ENCODE results near the gene IMMP2L. TPM values are rescaled to one million over a fixed set of nuclear protein-coding genes. Genes with fewer than 3 reads are reported as not detected.

IMMP2L gene
- total RNA-seq, 1 donor from 2014 or later: 11.2 TPM

DNA sequence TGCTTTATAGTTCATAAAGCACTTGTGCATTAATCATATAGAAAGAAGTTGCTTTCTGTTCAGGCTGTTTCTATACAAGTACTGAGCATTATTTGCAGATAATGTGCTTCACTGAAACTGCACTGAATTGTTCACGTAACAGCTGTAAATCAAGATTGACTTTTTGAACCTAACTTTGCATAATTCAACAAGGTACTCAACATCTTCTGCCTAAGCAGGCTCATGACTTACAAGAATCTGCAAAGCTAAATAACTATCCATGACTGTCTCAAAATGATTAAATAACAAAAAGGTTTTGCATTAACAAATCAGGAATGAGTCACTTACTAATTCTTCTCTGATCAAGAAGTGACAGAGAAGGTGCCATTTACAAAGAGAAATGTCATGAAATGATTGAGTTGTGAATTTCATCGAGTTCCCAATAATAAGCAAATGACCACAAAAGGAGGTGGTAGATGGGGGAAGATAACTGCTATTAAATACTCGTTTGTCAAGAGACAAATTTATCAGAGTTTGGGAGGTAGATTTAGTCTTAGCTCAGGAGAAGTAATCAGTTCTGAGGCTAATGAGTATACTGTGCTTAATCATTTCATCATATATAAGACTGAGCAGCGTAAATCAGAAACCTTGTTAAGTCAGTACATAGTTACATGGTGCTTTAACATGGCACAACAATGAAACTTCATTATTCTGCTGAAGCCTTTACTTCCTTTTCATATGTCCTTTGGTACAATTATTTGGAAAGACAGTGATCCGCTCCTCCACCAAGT, 632.6 kb downstream of the IMMP2L start:
- Mint-ChIP-seq H3K4me3 (ENCODE audit: unreplicated experiment) (no peak overlapping the region), H3K27me3 (ENCODE audit: unreplicated experiment) (no peaks in the 10 kb centered on the region), H3K9me3 (ENCODE audit: unreplicated experiment) (no peaks in the 10 kb centered on the region), H3K27ac (ENCODE audit: unreplicated experiment) (no peak overlapping the region), H3K36me3 (ENCODE audit: low read depth, unreplicated experiment) (no peaks in the 10 kb centered on the region), H3K4me1 (ENCODE audit: unreplicated experiment) (peaks cover 2% of the 10 kb centered on the region)
- TF ChIP-seq, protein P1, sequence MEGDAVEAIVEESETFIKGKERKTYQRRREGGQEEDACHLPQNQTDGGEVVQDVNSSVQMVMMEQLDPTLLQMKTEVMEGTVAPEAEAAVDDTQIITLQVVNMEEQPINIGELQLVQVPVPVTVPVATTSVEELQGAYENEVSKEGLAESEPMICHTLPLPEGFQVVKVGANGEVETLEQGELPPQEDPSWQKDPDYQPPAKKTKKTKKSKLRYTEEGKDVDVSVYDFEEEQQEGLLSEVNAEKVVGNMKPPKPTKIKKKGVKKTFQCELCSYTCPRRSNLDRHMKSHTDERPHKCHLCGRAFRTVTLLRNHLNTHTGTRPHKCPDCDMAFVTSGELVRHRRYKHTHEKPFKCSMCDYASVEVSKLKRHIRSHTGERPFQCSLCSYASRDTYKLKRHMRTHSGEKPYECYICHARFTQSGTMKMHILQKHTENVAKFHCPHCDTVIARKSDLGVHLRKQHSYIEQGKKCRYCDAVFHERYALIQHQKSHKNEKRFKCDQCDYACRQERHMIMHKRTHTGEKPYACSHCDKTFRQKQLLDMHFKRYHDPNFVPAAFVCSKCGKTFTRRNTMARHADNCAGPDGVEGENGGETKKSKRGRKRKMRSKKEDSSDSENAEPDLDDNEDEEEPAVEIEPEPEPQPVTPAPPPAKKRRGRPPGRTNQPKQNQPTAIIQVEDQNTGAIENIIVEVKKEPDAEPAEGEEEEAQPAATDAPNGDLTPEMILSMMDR (IDR thresholded peaks at IDR 0.05; ENCODE audit: unreplicated experiment): no peak
- no peak for DNase-seq (ENCODE audit: low spot score)

DNA sequence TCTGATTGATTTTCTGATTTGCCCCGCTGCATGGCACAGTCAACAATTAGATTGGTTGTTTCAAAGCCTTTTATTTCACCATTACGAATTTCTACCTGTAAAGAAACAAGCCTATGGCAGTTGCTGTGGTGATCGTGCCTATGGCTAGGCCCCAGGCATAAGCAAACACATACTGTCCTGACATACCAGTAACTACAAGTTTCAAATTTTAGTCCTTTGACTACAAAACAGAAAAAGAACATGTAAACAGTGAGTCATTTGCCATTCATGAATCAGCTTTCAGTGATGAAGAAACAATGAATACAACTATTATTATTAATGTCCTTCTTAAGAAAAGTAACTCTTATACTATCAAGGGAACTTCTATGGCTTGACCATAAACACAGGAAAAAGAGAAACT, 639.4 kb downstream of the IMMP2L start:
- Mint-ChIP-seq H3K27me3 (ENCODE audit: unreplicated experiment) (no peaks in the 10 kb centered on the region), H3K27ac (ENCODE audit: unreplicated experiment) (no peak overlapping the region), H3K4me3 (ENCODE audit: unreplicated experiment) (no peak overlapping the region), H3K4me1 (ENCODE audit: unreplicated experiment) (peaks cover 2% of the 10 kb centered on the region), H3K36me3 (ENCODE audit: low read depth, unreplicated experiment) (no peaks in the 10 kb centered on the region), H3K9me3 (ENCODE audit: unreplicated experiment) (no peaks in the 10 kb centered on the region)
- TF ChIP-seq, protein P1 (IDR thresholded peaks at IDR 0.05; ENCODE audit: unreplicated experiment): no peak
- no peak for DNase-seq (ENCODE audit: low spot score)

DNA sequence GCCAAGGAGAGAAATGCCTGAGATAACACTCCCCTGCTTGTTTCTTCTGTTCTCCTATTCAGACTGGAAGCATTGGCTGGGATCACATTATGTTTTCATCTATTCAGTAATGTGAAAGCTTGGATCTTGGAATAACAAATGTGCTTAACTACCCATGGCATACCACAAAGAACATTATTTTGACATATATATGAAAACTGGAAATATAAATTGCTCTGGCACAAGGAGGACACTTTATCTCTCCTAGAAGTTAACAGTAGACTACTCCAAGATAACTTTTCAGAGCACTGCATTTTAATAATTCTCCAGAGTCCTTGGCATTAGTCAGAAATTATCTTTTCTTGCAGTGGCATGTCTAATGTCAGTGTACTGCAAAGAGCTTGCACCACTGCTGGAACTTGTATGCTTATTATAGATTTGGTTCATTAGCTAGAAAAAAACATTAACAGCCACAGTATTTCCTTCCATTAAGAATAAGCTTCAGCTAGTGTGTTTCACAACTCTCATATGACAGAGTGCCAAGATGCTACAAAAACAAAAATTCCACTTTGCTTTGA, 640.6 kb downstream of the IMMP2L start:
- no peak overlapping the region for H3K4me3 Mint-ChIP-seq (ENCODE audit: unreplicated experiment)
- TF ChIP-seq, protein P1 (IDR thresholded peaks at IDR 0.05; ENCODE audit: unreplicated experiment): no peak
- H3K9me3 Mint-ChIP-seq (ENCODE audit: unreplicated experiment): no peaks in the 10 kb centered on the region
- H3K4me1 Mint-ChIP-seq (ENCODE audit: unreplicated experiment): no peaks in the 10 kb centered on the region
- H3K36me3 Mint-ChIP-seq (ENCODE audit: low read depth, unreplicated experiment): no peaks in the 10 kb centered on the region
- H3K27me3 Mint-ChIP-seq (ENCODE audit: unreplicated experiment): no peaks in the 10 kb centered on the region
- no peak for DNase-seq (ENCODE audit: low spot score)
- no peak overlapping the region for H3K27ac Mint-ChIP-seq (ENCODE audit: unreplicated experiment)

DNA sequence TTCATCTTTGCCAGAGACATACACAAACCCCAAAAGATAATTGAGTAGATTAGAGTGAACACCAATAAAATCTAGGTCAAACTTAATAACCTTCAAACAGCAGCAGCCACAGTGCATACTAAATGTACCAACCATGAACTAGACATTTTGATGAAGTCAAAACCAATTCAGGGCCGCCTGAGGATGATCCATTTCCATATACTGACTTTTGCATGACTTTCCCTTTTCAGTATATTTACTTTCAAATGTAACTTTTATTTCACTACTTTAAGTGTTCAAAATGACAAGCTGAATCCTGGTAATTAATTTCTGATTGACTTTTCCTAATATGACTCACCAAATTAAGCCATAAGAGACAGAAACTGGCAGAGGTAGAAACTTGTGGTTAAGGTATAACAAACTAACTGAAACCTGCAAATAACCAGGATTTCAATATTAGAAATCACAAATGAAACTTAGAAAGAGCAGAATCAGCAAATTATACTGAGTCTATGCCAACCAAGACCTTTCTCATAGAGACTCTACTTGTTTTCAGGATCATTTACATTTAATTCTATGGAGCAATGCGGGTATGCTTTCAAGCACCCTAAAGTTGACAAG, 643.2 kb downstream of the IMMP2L start:
- Mint-ChIP-seq H3K4me1 (ENCODE audit: unreplicated experiment) (no peaks in the 10 kb centered on the region), H3K27me3 (ENCODE audit: unreplicated experiment) (no peaks in the 10 kb centered on the region), H3K9me3 (ENCODE audit: unreplicated experiment) (no peaks in the 10 kb centered on the region), H3K36me3 (ENCODE audit: low read depth, unreplicated experiment) (no peaks in the 10 kb centered on the region), H3K4me3 (ENCODE audit: unreplicated experiment) (no peak overlapping the region), H3K27ac (ENCODE audit: unreplicated experiment) (no peak overlapping the region)
- TF ChIP-seq, protein P1 (IDR thresholded peaks at IDR 0.05; ENCODE audit: unreplicated experiment): no peak
- no peak for DNase-seq (ENCODE audit: low spot score)

DNA sequence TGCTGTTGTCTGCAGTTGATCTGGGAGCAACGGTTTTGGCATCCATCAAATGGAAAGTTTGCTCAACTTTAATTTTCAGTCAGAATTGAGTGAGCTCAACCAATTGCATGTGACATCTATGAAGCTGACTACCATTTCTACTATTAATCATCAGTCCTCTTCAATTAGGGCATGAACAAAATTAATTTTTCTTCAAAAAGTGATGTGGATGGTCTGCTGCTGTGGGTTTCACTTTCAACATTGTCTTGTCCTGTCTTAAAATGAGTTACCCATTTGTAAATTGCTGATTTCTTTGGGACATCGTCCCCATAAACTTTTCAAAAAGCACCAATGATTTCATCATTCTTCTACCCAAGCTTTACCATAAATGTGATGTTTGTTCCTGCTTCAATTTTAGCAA, 648.0 kb downstream of the IMMP2L start:
- H3K27me3 Mint-ChIP-seq (ENCODE audit: unreplicated experiment): no peaks in the 10 kb centered on the region
- H3K36me3 Mint-ChIP-seq (ENCODE audit: low read depth, unreplicated experiment): no peaks in the 10 kb centered on the region
- DNase-seq (ENCODE audit: low spot score): no peak
- no peaks in the 10 kb centered on the region for H3K9me3 Mint-ChIP-seq (ENCODE audit: unreplicated experiment)
- no peaks in the 10 kb centered on the region for H3K4me1 Mint-ChIP-seq (ENCODE audit: unreplicated experiment)
- TF ChIP-seq, protein P1 (IDR thresholded peaks at IDR 0.05; ENCODE audit: unreplicated experiment): no peak
- no peak overlapping the region for H3K27ac Mint-ChIP-seq (ENCODE audit: unreplicated experiment)
- H3K4me3 Mint-ChIP-seq (ENCODE audit: unreplicated experiment): no peak overlapping the region
